ENCODE measurements around the gene KPNA1.

DNA sequence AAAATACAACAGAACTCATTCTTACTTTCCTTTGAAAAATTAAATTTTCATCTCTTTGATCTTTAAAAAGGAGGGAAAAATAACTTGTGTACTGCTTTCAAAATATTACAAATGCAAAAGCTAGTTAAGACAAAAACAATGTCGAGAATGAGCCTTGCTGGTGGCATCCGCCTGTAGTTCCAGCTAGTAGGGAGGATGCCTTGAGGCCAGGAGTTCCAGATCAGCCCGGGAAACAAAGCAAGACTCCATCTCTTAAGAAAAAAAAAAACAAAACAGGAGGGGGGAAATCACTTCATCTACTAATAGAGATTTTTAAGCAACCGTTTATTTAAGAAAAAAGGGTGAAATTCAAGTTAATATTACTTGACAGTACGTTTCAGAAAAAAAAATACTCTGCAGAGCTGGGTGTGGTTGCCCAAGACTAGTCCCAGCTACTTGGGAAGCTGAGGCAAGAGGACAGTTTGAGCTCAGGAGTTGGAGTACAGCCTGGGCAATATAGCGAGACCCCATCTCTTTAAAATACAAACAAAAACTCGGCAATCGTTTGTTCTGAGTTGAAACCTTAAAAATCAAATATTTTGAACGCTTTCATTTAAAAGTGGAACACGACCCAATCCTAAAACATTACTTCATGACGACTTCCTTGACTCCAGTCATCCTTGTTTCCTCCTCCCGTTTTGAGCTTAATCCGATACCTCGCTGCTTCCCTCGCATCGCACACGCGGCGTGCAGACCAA, 1.2 kb downstream of the KPNA1 start:
- TF ChIP-seq EZH2 (IDR thresholded peaks at IDR 0.05; ENCODE audit: low read length, unreplicated experiment) = no peak
- TF ChIP-seq, protein P1, sequence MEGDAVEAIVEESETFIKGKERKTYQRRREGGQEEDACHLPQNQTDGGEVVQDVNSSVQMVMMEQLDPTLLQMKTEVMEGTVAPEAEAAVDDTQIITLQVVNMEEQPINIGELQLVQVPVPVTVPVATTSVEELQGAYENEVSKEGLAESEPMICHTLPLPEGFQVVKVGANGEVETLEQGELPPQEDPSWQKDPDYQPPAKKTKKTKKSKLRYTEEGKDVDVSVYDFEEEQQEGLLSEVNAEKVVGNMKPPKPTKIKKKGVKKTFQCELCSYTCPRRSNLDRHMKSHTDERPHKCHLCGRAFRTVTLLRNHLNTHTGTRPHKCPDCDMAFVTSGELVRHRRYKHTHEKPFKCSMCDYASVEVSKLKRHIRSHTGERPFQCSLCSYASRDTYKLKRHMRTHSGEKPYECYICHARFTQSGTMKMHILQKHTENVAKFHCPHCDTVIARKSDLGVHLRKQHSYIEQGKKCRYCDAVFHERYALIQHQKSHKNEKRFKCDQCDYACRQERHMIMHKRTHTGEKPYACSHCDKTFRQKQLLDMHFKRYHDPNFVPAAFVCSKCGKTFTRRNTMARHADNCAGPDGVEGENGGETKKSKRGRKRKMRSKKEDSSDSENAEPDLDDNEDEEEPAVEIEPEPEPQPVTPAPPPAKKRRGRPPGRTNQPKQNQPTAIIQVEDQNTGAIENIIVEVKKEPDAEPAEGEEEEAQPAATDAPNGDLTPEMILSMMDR (conservative IDR thresholded peaks at IDR 0.05; ENCODE audit: low read depth, low read length) = no peak

Data from PC-3 (cell line).